Skeletal muscle tissue (tissue), 2 donors: ENCODE data around the gene RAPGEF4. TPM values are rescaled to one million over a fixed set of nuclear protein-coding genes. Genes with fewer than 3 reads are reported as not detected.

ENCODE experiments used
- small RNA-seq: library from RNA; depleted of rRNA; stranded (forward); fragments of <200 nt; gene quantifications from one replicate; pipeline ENCODE3, GENCODE V24; 2014
- total RNA-seq: library from RNA; depleted of rRNA; stranded (reverse); fragments of >200 nt; gene quantifications from one replicate; pipeline ENCODE4 v1.2.3, GENCODE V29; 2014

Gene RAPGEF4
- total RNA-seq, 1 donor from 2014 or later = 5.7 TPM

Small RNAs within 50 kb of the gene (small RNA-seq; reads per million reads assigned to genes)
- not detected for gene RF01210

Other genes starting within 250 kb of the RAPGEF4 start
- gene PDK1, start 179.8 kb upstream of the RAPGEF4 start, total RNA-seq = 9.4 TPM